ENCODE results near the gene NAB2. TPM values are rescaled to one million over a fixed set of nuclear protein-coding genes. Genes with fewer than 3 reads are reported as not detected.

NAB2 gene
- total and polyA plus RNA-seq, 9 of the 15 experiments (the other 6 are each of a cell fraction or from before 2014, with no cell fraction given), result 0.45 to 40.9 (median 20.4) TPM

DNA sequence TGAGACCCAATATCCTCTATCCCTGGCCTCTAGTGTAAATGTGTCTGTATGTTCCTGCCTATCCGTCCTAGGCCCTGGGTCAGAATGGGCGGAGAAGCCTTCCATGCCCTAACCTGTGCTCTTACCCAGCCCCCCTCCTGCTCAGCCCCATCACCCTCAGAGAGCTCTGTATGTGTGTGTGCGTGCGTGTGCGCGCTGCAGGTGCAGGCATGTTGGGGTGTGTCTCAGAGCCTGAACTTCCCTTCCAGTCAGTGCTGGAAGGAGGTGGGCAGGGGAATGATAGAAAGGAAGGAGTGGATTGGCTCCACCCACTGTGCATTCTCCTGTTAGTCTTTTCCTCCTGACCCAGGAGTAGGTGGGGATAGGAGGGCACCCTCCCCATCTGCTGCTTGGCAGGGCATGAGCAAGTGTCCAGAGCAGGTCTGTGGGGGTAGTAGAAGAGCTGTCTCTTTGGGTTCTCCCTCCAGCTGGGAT is 7.2 kb downstream of the NAB2 start (continued):
- TF ChIP-seq POLR2AphosphoS2 (IDR thresholded peaks at IDR 0.05; ENCODE audit: low read length), result 0 out of 2 replicates have a peak, but pooled peaks have one; percentile 7
- TF ChIP-seq SUPT5H (IDR thresholded peaks at IDR 0.05), result peak; percentile 48
- TF ChIP-seq KAT7 (CRISPR knock-in tag; IDR thresholded peaks at IDR 0.05; ENCODE audit: borderline replicate concordance), result no peak
- TF ChIP-seq ZBED1 (IDR thresholded peaks at IDR 0.05), result 0 out of 2 replicates have a peak, but pooled peaks have one; percentile 26
- no peak for TF ChIP-seq CEBPB (tag; IDR thresholded peaks at IDR 0.05)
- no peak for TF ChIP-seq NONO (IDR thresholded peaks at IDR 0.05; ENCODE audit: low read depth in 2 of 2, low read length in 1 of 2)
- peak; percentile 55; the same call in 1 of the 2 replicates for TF ChIP-seq POLR2A (conservative IDR thresholded peaks at IDR 0.05)
- 0 out of 2 replicates have a peak, but pooled peaks have one; percentile 10 for TF ChIP-seq PML (IDR thresholded peaks at IDR 0.05; ENCODE audit: low read length)
- no peak for TF ChIP-seq ZNF324 (CRISPR knock-in tag; IDR thresholded peaks at IDR 0.05)
- TF ChIP-seq, protein P1, sequence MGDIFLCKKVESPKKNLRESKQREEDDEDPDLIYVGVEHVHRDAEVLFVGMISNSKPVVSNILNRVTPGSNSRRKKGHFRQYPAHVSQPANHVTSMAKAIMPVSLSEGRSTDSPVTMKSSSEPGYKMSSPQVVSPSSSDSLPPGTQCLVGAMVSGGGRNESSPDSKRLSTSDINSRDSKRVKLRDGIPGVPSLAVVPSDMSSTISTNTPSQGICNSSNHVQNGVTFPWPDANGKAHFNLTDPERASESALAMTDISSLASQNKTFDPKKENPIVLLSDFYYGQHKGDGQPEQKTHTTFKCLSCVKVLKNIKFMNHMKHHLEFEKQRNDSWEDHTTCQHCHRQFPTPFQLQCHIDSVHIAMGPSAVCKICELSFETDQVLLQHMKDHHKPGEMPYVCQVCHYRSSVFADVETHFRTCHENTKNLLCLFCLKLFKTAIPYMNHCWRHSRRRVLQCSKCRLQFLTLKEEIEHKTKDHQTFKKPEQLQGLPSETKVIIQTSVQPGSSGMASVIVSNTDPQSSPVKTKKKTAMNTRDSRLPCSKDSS (IDR thresholded peaks at IDR 0.05; ENCODE audit: low read depth, partially characterized antibody), result no peak

Measured in K562 (cell line).